K562 (cell line): ENCODE measurements around the gene RHOF. TPM values are rescaled to one million over a fixed set of nuclear protein-coding genes. Genes with fewer than 3 reads are reported as not detected.

Experiments used
- BRF2 ChIP-seq: IDR thresholded peaks from 3 replicates; pipeline ENCODE4 v1.6.1; 2011; ENCODE audit warnings: borderline replicate concordance, mild to moderate bottlenecking; ENCODE audit not compliant: insufficient read length, insufficient read depth
- EP400 ChIP-seq: fragments of 450-650 bp; IDR thresholded peaks from 2 replicates; pipeline ENCODE4 v1.6.1; 2017; ENCODE audit warnings: antibody characterized with exemption, mild to moderate bottlenecking, moderate library complexity
- FOXP4 ChIP-seq: sonication (generic); formaldehyde crosslinking; IDR thresholded peaks from 2 replicates; pipeline ENCODE4 v1.8.0; 2022; ENCODE audit warnings: mild to moderate bottlenecking, missing genetic modification reagents, borderline replicate concordance
- GMEB1 ChIP-seq: fragments of 250-450 bp; sonication (Bioruptor Pico); IDR thresholded peaks from 2 replicates; pipeline ENCODE4 v1.4.0; 2020; ENCODE audit warnings: mild to moderate bottlenecking
- MBD2 ChIP-seq: sonication (generic); IDR thresholded peaks from 2 replicates; pipeline ENCODE4 v1.6.1; 2016; ENCODE audit warnings: low read depth, borderline replicate concordance
- MTA3 ChIP-seq: fragments of 450-650 bp; formaldehyde crosslinking; IDR thresholded peaks from 2 replicates; pipeline ENCODE4 v1.6.1; 2017; ENCODE audit warnings: mild to moderate bottlenecking, borderline replicate concordance
- NFATC3 ChIP-seq: fragments of 450-650 bp; IDR thresholded peaks from 2 replicates; pipeline ENCODE4 v1.6.1; 2017; ENCODE audit warnings: mild to moderate bottlenecking
- POLR2AphosphoS5 ChIP-seq: IDR thresholded peaks from 2 replicates; pipeline ENCODE4 v1.6.1; 2011; ENCODE audit warnings: mild to moderate bottlenecking, low read depth, low read length, moderate library complexity; ENCODE audit not compliant: control insufficient read depth, insufficient read depth
- POLR2B ChIP-seq: fragments of 450-650 bp; IDR thresholded peaks from 2 replicates; pipeline ENCODE4 v1.6.1; 2018; ENCODE audit warnings: low read depth; ENCODE audit not compliant: partially characterized antibody
- POU5F1 ChIP-seq: fragments of 150-350 bp; IDR thresholded peaks from 2 replicates; pipeline ENCODE4 v1.6.1; 2014; ENCODE audit warnings: borderline replicate concordance, low read length, low read depth, mild to moderate bottlenecking; ENCODE audit not compliant: partially characterized antibody
- TAF15 ChIP-seq: fragments of 200-400 bp; formaldehyde crosslinking; IDR thresholded peaks from 2 replicates; pipeline ENCODE4 v1.6.1; 2017; ENCODE audit warnings: mild to moderate bottlenecking, low read depth, low read length, moderate library complexity
- ZBTB5 ChIP-seq: fragments of 450-650 bp; IDR thresholded peaks from 2 replicates; pipeline ENCODE4 v1.6.1; 2017; ENCODE audit warnings: antibody characterized with exemption
- ZNF253 ChIP-seq: fragments of 250-450 bp; sonication (Bioruptor Pico); conservative IDR thresholded peaks from 2 replicates; pipeline ENCODE4 v1.6.1; 2021; ENCODE audit warnings: mild to moderate bottlenecking
- polyA plus RNA-seq, 8 experiments: library from polyadenylated mRNA; depleted of rRNA in 4 of 8; stranded (reverse) in 5 of 8; unstranded in 3 of 8; fragments of >200 nt; fragmentation: Nextera tagmentation in 2 of 8; fragmentation: Illumina TruSeq in 1 of 8; extraction: Ambion mirVana in 2 of 8; extraction: Trizol in 1 of 8; gene quantifications; 2 replicates each; pipeline versions ENCODE4 v1.2.1 to v1.2.3, GENCODE V29; 2011 to 2014; ENCODE audit warnings: inconsistent platforms in 1 of 8, missing spikeins in 1 of 8
- total RNA-seq, 7 experiments: library from RNA; depleted of rRNA in 6 of 7; stranded (reverse); fragments of >200 nt in 6 of 7; fragmentation: Illumina TruSeq in 2 of 7; extraction: Trizol in 2 of 7; gene quantifications; 2 replicates each; pipeline versions ENCODE4 v1.2.1 to v1.2.3, GENCODE V29; 2011 to 2021; ENCODE audit warnings: low replicate concordance in 1 of 7

RHOF gene
- total and polyA plus RNA-seq, 9 of the 15 experiments (the other 6 are each of a cell fraction or from before 2014, with no cell fraction given) = 0.13 to 10.1 (median 4.0) TPM

- TF ChIP-seq BRF2 (no peak), ZNF253 (CRISPR knock-in tag) (no peak), EP400 (peak; percentile 80; the same call in 1 of the 2 replicates), ZBTB5 (no peak), POLR2B (no peak), FOXP4 (peak; percentile 77), POLR2AphosphoS5 (peak; percentile 43; the same call in 1 of the 2 replicates), MTA3 (peak; percentile 90), NFATC3 (no peak), POU5F1 (no peak), TAF15 (no peak), MBD2 (0 out of 2 replicates have a peak, but pooled peaks have one; percentile 22), GMEB1 (CRISPR knock-in tag) (peak; percentile 91)
Measured at GRCh38 chr12:121793838-121794533, 498 bp upstream of the RHOF start (continued).
